CD14-positive monocyte (primary cell): ENCODE measurements around the gene MAST4. TPM values are rescaled to one million over a fixed set of nuclear protein-coding genes. Genes with fewer than 3 reads are reported as not detected.

Experiments
- DNase-seq, 3 donors: peaks; one replicate each; pipeline ENCODE4 v3.0.0-alpha.2; 2011 to 2022
- H2AFZ ChIP-seq: 2 replicates; pipeline ENCODE4 v1.6.0; 2012; ENCODE audit warnings: mild to moderate bottlenecking, low read depth, low read length, inconsistent platforms; ENCODE audit not compliant: insufficient read depth, poor library complexity, severe bottlenecking
- H3K27ac ChIP-seq, 2 donors: 1 replicate in 1 of 2; 2 replicates in 1 of 2; pipeline ENCODE4 v1.5.1; 2012 to 2013; ENCODE audit warnings: low read length in 2 of 2, control low read depth in 1 of 2, inconsistent platforms in 1 of 2, low read depth in 1 of 2, mild to moderate bottlenecking in 1 of 2
- H3K27me3 ChIP-seq, 2 donors: one replicate each; pipeline versions ENCODE4 v1.6.0 to v1.6.1; 2011 to 2013; ENCODE audit warnings: low read length in 2 of 2; ENCODE audit not compliant: control insufficient read depth in 2 of 2, insufficient read depth in 2 of 2
- H3K36me3 ChIP-seq, 2 donors: replicated peaks in 1 of 2; 1 replicate in 1 of 2; 2 replicates in 1 of 2; pipeline versions ENCODE4 v1.5.1 to v1.6.1; 2012 to 2013; ENCODE audit warnings: low read length in 2 of 2, control low read depth in 1 of 2, inconsistent platforms in 1 of 2, mild to moderate bottlenecking in 1 of 2; ENCODE audit not compliant: insufficient read depth in 2 of 2, control insufficient read depth in 1 of 2
- H3K4me1 ChIP-seq, 2 donors: 1 replicate in 1 of 2; 2 replicates in 1 of 2; pipeline versions ENCODE4 v1.5.1 to v1.6.1; 2012 to 2013; ENCODE audit warnings: low read length in 2 of 2, control low read depth in 1 of 2, inconsistent platforms in 1 of 2, mild to moderate bottlenecking in 1 of 2, moderate library complexity in 1 of 2; ENCODE audit not compliant: insufficient read depth in 2 of 2, control insufficient read depth in 1 of 2
- H3K4me2 ChIP-seq: replicated peaks from 2 replicates; pipeline ENCODE3; 2012; ENCODE audit warnings: low read length, moderate library complexity, mild to moderate bottlenecking; ENCODE audit not compliant: poor library complexity, severe bottlenecking; ENCODE audit errors: extremely low read depth
- H3K4me3 ChIP-seq, 3 experiments: fragments of 200-600 bp in 1 of 3; sonication (generic) in 1 of 3; replicated peaks in 1 of 3; 1 replicate in 2 of 3; 2 replicates in 1 of 3; pipeline ENCODE4 v1.5.1; 2011 to 2013; ENCODE audit warnings: low read length in 3 of 3, mild to moderate bottlenecking in 3 of 3, control low read depth in 2 of 3, low read depth in 2 of 3, inconsistent platforms in 1 of 3, moderate library complexity in 1 of 3
- H3K79me2 ChIP-seq: 2 replicates; pipeline ENCODE4 v1.6.0; 2012; ENCODE audit warnings: mild to moderate bottlenecking, control low read depth, inconsistent platforms, low read length, moderate library complexity; ENCODE audit not compliant: insufficient read depth
- H3K9ac ChIP-seq: 2 replicates; pipeline ENCODE4 v1.6.0; 2017; ENCODE audit warnings: low read length, mild to moderate bottlenecking; ENCODE audit not compliant: insufficient read depth, poor library complexity, severe bottlenecking
- H3K9me3 ChIP-seq, 2 donors: replicated peaks in 1 of 2; 1 replicate in 1 of 2; 2 replicates in 1 of 2; pipeline versions ENCODE4 v1.5.1 to v1.6.1; 2012 to 2013; ENCODE audit warnings: low read length in 2 of 2, control low read depth in 1 of 2; ENCODE audit not compliant: control insufficient read depth in 1 of 2, insufficient read depth in 1 of 2
- H4K20me1 ChIP-seq: 2 replicates; pipeline ENCODE4 v1.6.0; 2012; ENCODE audit warnings: mild to moderate bottlenecking, low read length, control low read depth, moderate library complexity; ENCODE audit not compliant: insufficient read depth
- H3K27ac Mint-ChIP-seq, 7 donors: one replicate each; pipeline ENCODE4 v1.8.0; 2020; ENCODE audit warnings: mild to moderate bottlenecking in 7 of 7, mixed read lengths in 7 of 7, moderate library complexity in 6 of 7, inconsistent platforms in 2 of 7
- H3K27me3 Mint-ChIP-seq, 3 donors: one replicate each; pipeline ENCODE4 v1.8.0; 2021 to 2022; ENCODE audit warnings: low read depth in 3 of 3, mild to moderate bottlenecking in 3 of 3, mixed read lengths in 3 of 3, moderate library complexity in 3 of 3, inconsistent platforms in 1 of 3
- H3K36me3 Mint-ChIP-seq, 2 donors: one replicate each; pipeline ENCODE4 v1.8.0; 2020; ENCODE audit warnings: mixed read lengths in 2 of 2, inconsistent platforms in 1 of 2, mild to moderate bottlenecking in 1 of 2
- H3K4me1 Mint-ChIP-seq: one replicate; pipeline ENCODE4 v1.8.0; 2020; ENCODE audit warnings: mild to moderate bottlenecking, mixed read lengths
- H3K4me3 Mint-ChIP-seq, 2 donors: one replicate each; pipeline ENCODE4 v1.8.0; 2020; ENCODE audit warnings: mild to moderate bottlenecking in 2 of 2, mixed read lengths in 2 of 2, moderate library complexity in 1 of 2
- H3K9me3 Mint-ChIP-seq, 7 donors: one replicate each; pipeline ENCODE4 v1.8.0; 2020 to 2022; ENCODE audit warnings: mixed read lengths in 7 of 7, mild to moderate bottlenecking in 6 of 7, moderate library complexity in 6 of 7, inconsistent platforms in 2 of 7
- WGBS: methylation state at CpG from one replicate; pipeline ENCODE4 v1.1.5; 2013; ENCODE audit warnings: missing lambda C conversion rate; ENCODE audit not compliant: insufficient coverage; 5-methylcytosine and 5-hydroxymethylcytosine counted together
- intact Hi-C, 2 donors: fragments of 100-400 bp; cut with micrococcal nuclease; formaldehyde crosslinking; loops; one replicate each; pipeline versions ENCODE4 v1.15.0 to v1.15.1; 2023
- polyA plus RNA-seq, 3 donors: library from polyadenylated mRNA; depleted of rRNA in 1 of 3; unstranded in 2 of 3; stranded (reverse) in 1 of 3; fragments of 300-500 nt in 2 of 3; fragments of >200 nt in 1 of 3; fragmentation: Illumina TruSeq in 2 of 3; gene quantifications; 1 replicate in 2 of 3; 2 replicates in 1 of 3; pipeline ENCODE4 v1.2.3, GENCODE V29; 2012 to 2021
- TF ChIP-seq, protein P1 (sequence below): fragments of 200-600 bp; IDR thresholded peaks from one replicate; pipeline ENCODE4 v1.8.0; 2022; ENCODE audit warnings: antibody characterized with exemption, mild to moderate bottlenecking

MAST4 gene
- polyA plus RNA-seq, 3 donors, result 0.03 to 0.24 TPM; not detected in 1

DNA sequence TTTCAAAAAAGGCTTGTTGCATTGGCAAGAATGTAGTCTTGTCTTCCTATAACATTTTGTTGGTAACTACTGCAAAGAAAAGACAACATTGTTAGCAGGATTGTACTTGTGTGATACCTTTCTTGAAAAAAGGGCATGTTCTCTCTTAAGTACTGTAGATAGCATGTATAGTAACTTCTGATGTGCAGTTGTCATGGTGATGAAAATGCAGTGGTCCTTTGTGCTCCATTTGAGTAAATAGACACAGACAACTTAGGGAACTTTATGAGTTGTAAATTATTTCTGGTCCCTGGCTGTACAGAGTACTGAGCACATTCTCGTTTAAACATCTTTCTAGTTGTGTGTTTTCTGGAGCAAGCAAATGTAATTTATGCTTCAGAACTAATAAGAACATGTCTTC lies 497.1 kb downstream of the MAST4 start:
- Histone ChIP-seq H4K20me1 (no peaks in the 10 kb centered on the region), H3K4me2 (no peak overlapping the region), H3K9ac (no peak overlapping the region), H3K27ac (no peak overlapping the region), H3K27me3 (no peaks in the 10 kb centered on the region), H3K79me2 (no peaks in the 10 kb centered on the region), H3K36me3 (no peaks in the 10 kb centered on the region), H3K4me1 (peaks cover 0 to 2% of the 10 kb centered on the region in 2 donors), H3K9me3 (no peaks in the 10 kb centered on the region), H2AFZ (no peak overlapping the region), H3K4me3 (no peak overlapping the region)
- Mint-ChIP-seq H3K4me3 (no peak overlapping the region), H3K9me3 (no peaks in the 10 kb centered on the region), H3K27me3 (no peaks in the 10 kb centered on the region), H3K27ac (no peak overlapping the region), H3K36me3 (no peaks in the 10 kb centered on the region), H3K4me1 (peaks cover 14% of the 10 kb centered on the region)
- TF ChIP-seq, protein P1, sequence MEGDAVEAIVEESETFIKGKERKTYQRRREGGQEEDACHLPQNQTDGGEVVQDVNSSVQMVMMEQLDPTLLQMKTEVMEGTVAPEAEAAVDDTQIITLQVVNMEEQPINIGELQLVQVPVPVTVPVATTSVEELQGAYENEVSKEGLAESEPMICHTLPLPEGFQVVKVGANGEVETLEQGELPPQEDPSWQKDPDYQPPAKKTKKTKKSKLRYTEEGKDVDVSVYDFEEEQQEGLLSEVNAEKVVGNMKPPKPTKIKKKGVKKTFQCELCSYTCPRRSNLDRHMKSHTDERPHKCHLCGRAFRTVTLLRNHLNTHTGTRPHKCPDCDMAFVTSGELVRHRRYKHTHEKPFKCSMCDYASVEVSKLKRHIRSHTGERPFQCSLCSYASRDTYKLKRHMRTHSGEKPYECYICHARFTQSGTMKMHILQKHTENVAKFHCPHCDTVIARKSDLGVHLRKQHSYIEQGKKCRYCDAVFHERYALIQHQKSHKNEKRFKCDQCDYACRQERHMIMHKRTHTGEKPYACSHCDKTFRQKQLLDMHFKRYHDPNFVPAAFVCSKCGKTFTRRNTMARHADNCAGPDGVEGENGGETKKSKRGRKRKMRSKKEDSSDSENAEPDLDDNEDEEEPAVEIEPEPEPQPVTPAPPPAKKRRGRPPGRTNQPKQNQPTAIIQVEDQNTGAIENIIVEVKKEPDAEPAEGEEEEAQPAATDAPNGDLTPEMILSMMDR, result no peak
- WGBS, result no CpG with 5 or more reads among the region's 1 CpG
- intact Hi-C loops, result no loop called here
- DNase-seq, result no peak

DNA sequence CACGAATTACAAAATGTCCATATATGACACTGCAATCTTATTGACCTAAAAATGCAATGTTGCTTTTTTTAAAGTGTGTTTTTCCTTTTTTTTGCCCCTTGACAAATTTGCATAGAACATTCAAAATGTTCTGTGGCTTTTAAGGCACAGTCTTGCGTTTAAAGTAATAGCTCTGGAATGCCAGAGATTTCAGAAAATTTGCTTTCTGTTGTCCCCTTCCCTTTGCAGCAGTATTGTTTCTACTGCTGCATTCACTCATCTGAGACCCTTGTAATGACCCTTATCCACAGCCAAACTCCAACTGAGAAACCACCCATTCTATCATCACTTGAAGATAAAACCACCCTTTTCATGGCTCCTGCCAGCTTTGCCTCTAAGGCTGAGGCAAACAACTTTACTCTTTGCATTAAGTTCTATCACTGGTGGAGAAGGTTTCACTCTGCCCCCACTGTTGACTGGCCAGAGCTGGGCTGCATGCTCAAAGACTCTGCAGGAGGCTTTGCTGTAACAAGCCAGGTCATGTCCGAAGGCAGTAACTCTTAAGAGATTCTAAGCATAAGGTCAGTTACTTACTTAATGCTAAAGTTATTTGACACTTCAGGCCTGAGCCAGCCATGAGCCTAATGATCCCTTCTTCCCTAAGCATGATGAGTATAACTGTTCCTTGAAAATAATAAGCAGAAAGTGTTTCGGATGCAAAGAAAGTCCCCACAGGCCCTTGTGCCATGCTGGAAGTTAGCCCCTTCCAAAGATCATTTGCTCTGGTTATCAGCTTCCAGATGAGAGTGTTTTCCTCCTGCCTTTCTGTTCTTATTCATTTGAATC lies 498.5 kb downstream of the MAST4 start:
- H2AFZ ChIP-seq, result no peak overlapping the region
- H3K4me1 ChIP-seq, result peaks cover 0 to 2% of the 10 kb centered on the region in 2 donors
- Mint-ChIP-seq H3K27me3 (no peaks in the 10 kb centered on the region), H3K9me3 (no peaks in the 10 kb centered on the region), H3K27ac (no peak overlapping the region), H3K36me3 (no peaks in the 10 kb centered on the region), H3K4me1 (peaks cover 14% of the 10 kb centered on the region), H3K4me3 (no peak overlapping the region)
- no peaks in the 10 kb centered on the region for H3K27me3 ChIP-seq
- H4K20me1 ChIP-seq, result no peaks in the 10 kb centered on the region
- no peaks in the 10 kb centered on the region for H3K36me3 ChIP-seq
- no peak overlapping the region for H3K4me2 ChIP-seq
- intact Hi-C loops, result no loop called here
- no peak overlapping the region for H3K4me3 ChIP-seq
- H3K27ac ChIP-seq, result no peak overlapping the region
- H3K79me2 ChIP-seq, result no peaks in the 10 kb centered on the region
- TF ChIP-seq, protein P1, result no peak
- H3K9ac ChIP-seq, result no peak overlapping the region
- no peaks in the 10 kb centered on the region for H3K9me3 ChIP-seq
- 100% methylated on average over 3 of the region's 4 CpGs for WGBS
- no peak for DNase-seq
